ENCODE measurements around the gene C12orf60.

Gene C12orf60

DNA sequence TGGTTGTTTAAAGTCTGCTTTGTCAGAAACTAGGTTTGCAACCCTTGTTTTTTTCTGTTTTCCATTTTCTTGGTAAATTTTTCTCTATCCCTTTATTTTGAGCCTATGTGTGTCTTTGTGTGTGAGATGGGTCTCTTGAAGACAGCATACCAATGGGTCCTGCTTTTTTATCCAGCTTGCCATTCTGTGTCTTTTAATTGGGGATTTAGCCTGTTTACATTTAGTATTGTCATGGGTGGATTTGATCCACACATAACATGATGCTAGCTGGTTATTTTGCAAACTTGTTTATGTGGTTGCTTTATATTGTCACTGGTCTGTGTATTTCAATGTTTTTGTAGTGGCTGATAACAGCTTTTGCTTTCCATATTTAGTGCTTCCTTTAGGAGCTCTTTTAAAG is 57.0 kb downstream of the C12orf60 start:
- H3K4me3 ChIP-seq (ENCODE audit: control insufficient read depth, low read depth, low read length): no peak overlapping the region
- TF ChIP-seq, protein P1, sequence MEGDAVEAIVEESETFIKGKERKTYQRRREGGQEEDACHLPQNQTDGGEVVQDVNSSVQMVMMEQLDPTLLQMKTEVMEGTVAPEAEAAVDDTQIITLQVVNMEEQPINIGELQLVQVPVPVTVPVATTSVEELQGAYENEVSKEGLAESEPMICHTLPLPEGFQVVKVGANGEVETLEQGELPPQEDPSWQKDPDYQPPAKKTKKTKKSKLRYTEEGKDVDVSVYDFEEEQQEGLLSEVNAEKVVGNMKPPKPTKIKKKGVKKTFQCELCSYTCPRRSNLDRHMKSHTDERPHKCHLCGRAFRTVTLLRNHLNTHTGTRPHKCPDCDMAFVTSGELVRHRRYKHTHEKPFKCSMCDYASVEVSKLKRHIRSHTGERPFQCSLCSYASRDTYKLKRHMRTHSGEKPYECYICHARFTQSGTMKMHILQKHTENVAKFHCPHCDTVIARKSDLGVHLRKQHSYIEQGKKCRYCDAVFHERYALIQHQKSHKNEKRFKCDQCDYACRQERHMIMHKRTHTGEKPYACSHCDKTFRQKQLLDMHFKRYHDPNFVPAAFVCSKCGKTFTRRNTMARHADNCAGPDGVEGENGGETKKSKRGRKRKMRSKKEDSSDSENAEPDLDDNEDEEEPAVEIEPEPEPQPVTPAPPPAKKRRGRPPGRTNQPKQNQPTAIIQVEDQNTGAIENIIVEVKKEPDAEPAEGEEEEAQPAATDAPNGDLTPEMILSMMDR (conservative IDR thresholded peaks at IDR 0.05; ENCODE audit: control insufficient read depth, insufficient read depth, low read depth, low read length): no peak
- DNase-seq (ENCODE audit: low read depth): no peak

GRCh38 chr12:14868916-14869506 is 65.5 kb downstream of the C12orf60 start:
- no peak overlapping the region for H3K4me3 ChIP-seq (ENCODE audit: control insufficient read depth, low read depth, low read length)
- peak; percentile 60 for DNase-seq (ENCODE audit: low read depth)
- TF ChIP-seq, protein P1 (conservative IDR thresholded peaks at IDR 0.05; ENCODE audit: control insufficient read depth, insufficient read depth, low read depth, low read length): no peak

DNA sequence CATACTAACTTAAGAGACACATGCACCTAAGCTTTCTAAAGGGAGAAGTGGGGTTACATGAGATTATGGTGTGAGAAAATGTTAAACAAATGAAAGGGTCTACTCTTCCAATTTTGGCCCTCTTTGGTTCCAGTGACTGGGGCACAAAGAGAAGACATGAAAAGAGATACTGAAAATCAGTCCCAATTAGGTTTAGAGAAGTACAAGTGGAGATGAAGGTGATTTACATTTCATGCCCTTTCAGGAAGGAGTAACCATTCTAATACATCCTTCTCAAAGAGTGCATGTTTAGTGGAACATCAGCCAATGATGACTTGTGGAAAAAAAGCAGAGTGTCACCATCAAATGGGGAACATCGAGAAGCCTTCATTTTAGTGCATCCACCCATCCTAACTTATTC is 67.8 kb downstream of the C12orf60 start:
- DNase-seq (ENCODE audit: low read depth): no peak
- TF ChIP-seq, protein P1 (conservative IDR thresholded peaks at IDR 0.05; ENCODE audit: control insufficient read depth, insufficient read depth, low read depth, low read length): no peak
- H3K4me3 ChIP-seq (ENCODE audit: control insufficient read depth, low read depth, low read length): no peak overlapping the region

GRCh38 chr12:14871886-14872285 is 68.4 kb downstream of the C12orf60 start:
- TF ChIP-seq, protein P1 (conservative IDR thresholded peaks at IDR 0.05; ENCODE audit: control insufficient read depth, insufficient read depth, low read depth, low read length): no peak
- no peak for DNase-seq (ENCODE audit: low read depth)

GRCh38 chr12:14873440-14874185 is 70.1 kb downstream of the C12orf60 start:
- TF ChIP-seq, protein P1 (conservative IDR thresholded peaks at IDR 0.05; ENCODE audit: control insufficient read depth, insufficient read depth, low read depth, low read length): no peak
- no peak for DNase-seq (ENCODE audit: low read depth)
- no peak overlapping the region for H3K4me3 ChIP-seq (ENCODE audit: control insufficient read depth, low read depth, low read length)

More at GRCh38 chr12:14871886-14872285, 68.4 kb downstream of the C12orf60 start:
- no peak overlapping the region for H3K4me3 ChIP-seq (ENCODE audit: control insufficient read depth, low read depth, low read length)

Data from fibroblast of mammary gland (primary cell).